Astrocyte of the cerebellum (primary cell): Measurements from ENCODE around the gene ACAT2.
A peak's percentile ranks its signal among the peaks of the same experiment; 100 is the strongest.

ENCODE experiments used
- DNase-seq: peaks from one replicate; pipeline ENCODE4 v3.0.0-alpha.2; 2011; ENCODE audit warnings: low read depth
- H3K4me3 ChIP-seq: 2 replicates; pipeline ENCODE4 v1.5.1; 2011; ENCODE audit warnings: mild to moderate bottlenecking, low read depth, low read length, moderate library complexity
- CTCF ChIP-seq: IDR thresholded peaks from 2 replicates; pipeline ENCODE4 v1.5.1; 2012; ENCODE audit warnings: low read length, low read depth, moderate library complexity, mild to moderate bottlenecking; ENCODE audit errors: missing control alignments
- in situ Hi-C: cut with HindIII; loops from 2 replicates; pipeline ENCODE4 v1.10.0; 2017; ENCODE audit warnings: low sequenced_read_pairs

The ACAT2 gene

GRCh38 chr6:159769470-159769869, 7.6 kb downstream of the ACAT2 start:
- in situ Hi-C loops, result no loop called here
- no peak for DNase-seq
- no peak for TF ChIP-seq CTCF
- no peak overlapping the region for H3K4me3 ChIP-seq

GRCh38 chr6:159772196-159772595, 10.4 kb downstream of the ACAT2 start:
- in situ Hi-C loops, result no loop called here

GRCh38 chr6:159777240-159777904, 15.5 kb downstream of the ACAT2 start:
- no peak overlapping the region for H3K4me3 ChIP-seq
- TF ChIP-seq CTCF, result no peak
- no peak for DNase-seq
- in situ Hi-C loops, result no loop called here

More at GRCh38 chr6:159772196-159772595, 10.4 kb downstream of the ACAT2 start:
- H3K4me3 ChIP-seq, result no peak overlapping the region
- DNase-seq, result no peak
- no peak for TF ChIP-seq CTCF

GRCh38 chr6:159778131-159778530, 16.3 kb downstream of the ACAT2 start:
- in situ Hi-C loops, result no loop called here

GRCh38 chr6:159778542-159779103, 16.8 kb downstream of the ACAT2 start:
- no peak overlapping the region for H3K4me3 ChIP-seq
- no peak for TF ChIP-seq CTCF
- in situ Hi-C loops, result no loop called here
- no peak for DNase-seq

More at GRCh38 chr6:159778131-159778530, 16.3 kb downstream of the ACAT2 start:
- no peak for DNase-seq
- H3K4me3 ChIP-seq, result no peak overlapping the region
- no peak for TF ChIP-seq CTCF

- DNase-seq, result no peak
- in situ Hi-C loops, result no loop called here
- H3K4me3 ChIP-seq, result peak overlapping the region; percentile 87
- TF ChIP-seq CTCF, result no peak
Observed at GRCh38 chr6:159788276-159788675, 26.4 kb downstream of the ACAT2 start.
